WTC11 (cell line): ENCODE data around the gene CHD9NB. TPM values are rescaled to one million over a fixed set of nuclear protein-coding genes. Genes with fewer than 3 reads are reported as not detected.
"Not testable (repeated sequence)": the region's sequence is repeated elsewhere in the genome, so short reads cannot be mapped to it uniquely, and the experiment has no call there.

Experiments used
- ATAC-seq: fragments of 200-7000 bp; cut with Tn5 transposase; 2 replicates; pipeline ENCODE4 v1.10.0; 2021; ENCODE audit warnings: mild to moderate bottlenecking, moderate library complexity
- CTCF ChIA-PET: fragments of 300-600 bp; sonication (Branson Sonifier 250); formaldehyde crosslinking; loops from one replicate; lab custom pipeline; 2021; ENCODE audit warnings: antibody characterized with exemption; lab: Charles Lee
- POLR2A ChIA-PET: fragments of 350-600 bp; sonication (Branson Sonifier 250); formaldehyde crosslinking; loops from one replicate; lab custom pipeline; 2021; ENCODE audit warnings: antibody characterized with exemption; lab: Charles Lee
- DNase-seq: peaks from one replicate; pipeline ENCODE4 v3.0.0; 2021; ENCODE audit warnings: low spot score
- H3K27ac Mint-ChIP-seq: 2 replicates; pipeline ENCODE4 v1.8.0; 2021; ENCODE audit warnings: mixed read lengths
- H3K27me3 Mint-ChIP-seq: 2 replicates; pipeline ENCODE4 v1.8.0; 2021; ENCODE audit warnings: low read depth, mild to moderate bottlenecking, moderate library complexity, mixed read lengths
- H3K36me3 Mint-ChIP-seq: 2 replicates; pipeline ENCODE4 v1.8.0; 2021; ENCODE audit warnings: mixed read lengths
- H3K4me1 Mint-ChIP-seq: 2 replicates; pipeline ENCODE4 v1.8.0; 2022; ENCODE audit warnings: mixed read lengths
- H3K4me3 Mint-ChIP-seq: 2 replicates; pipeline ENCODE4 v1.8.0; 2021; ENCODE audit warnings: mild to moderate bottlenecking, moderate library complexity, mixed read lengths
- H3K9me3 Mint-ChIP-seq: 2 replicates; pipeline ENCODE4 v1.8.0; 2021; ENCODE audit warnings: mixed read lengths
- CREM ChIP-seq: sonication (generic); formaldehyde crosslinking; IDR thresholded peaks from 2 replicates; pipeline ENCODE4 v1.8.1; 2022; ENCODE audit warnings: mild to moderate bottlenecking, missing genetic modification reagents, moderate library complexity
- CTCF ChIP-seq: fragments of 200-600 bp; IDR thresholded peaks from 2 replicates; pipeline ENCODE4 v1.8.0; 2022; ENCODE audit warnings: antibody characterized with exemption
- ELF4 ChIP-seq: sonication (generic); formaldehyde crosslinking; IDR thresholded peaks from 2 replicates; pipeline ENCODE4 v1.8.1; 2022; ENCODE audit warnings: low read depth, mild to moderate bottlenecking, moderate library complexity, missing genetic modification reagents
- NR3C1 ChIP-seq: sonication (generic); formaldehyde crosslinking; conservative IDR thresholded peaks from 2 replicates; pipeline ENCODE4 v1.8.1; 2023; ENCODE audit warnings: low read depth, mild to moderate bottlenecking, missing genetic modification reagents
- PRRX2 ChIP-seq: fragments of 250-450 bp; sonication (Bioruptor Pico); IDR thresholded peaks from 2 replicates; pipeline ENCODE4 v1.8.0; 2021; ENCODE audit warnings: mild to moderate bottlenecking
- RELA ChIP-seq: sonication (generic); formaldehyde crosslinking; IDR thresholded peaks from 2 replicates; pipeline ENCODE4 v1.8.1; 2022; ENCODE audit warnings: missing genetic modification reagents, mild to moderate bottlenecking, borderline replicate concordance
- SMAD3 ChIP-seq: sonication (generic); formaldehyde crosslinking; IDR thresholded peaks from 2 replicates; pipeline ENCODE4 v1.8.0; 2022; ENCODE audit warnings: missing genetic modification reagents, mild to moderate bottlenecking, borderline replicate concordance
- ZBTB43 ChIP-seq: sonication (generic); formaldehyde crosslinking; IDR thresholded peaks from 2 replicates; pipeline ENCODE4 v1.8.1; 2023; ENCODE audit warnings: mild to moderate bottlenecking, missing genetic modification reagents
- ZMAT4 ChIP-seq: fragments of 250-450 bp; sonication (Bioruptor Pico); IDR thresholded peaks from 2 replicates; pipeline ENCODE4 v1.9.0; 2021; ENCODE audit warnings: mild to moderate bottlenecking
- ZNF138 ChIP-seq: sonication (generic); formaldehyde crosslinking; conservative IDR thresholded peaks from 2 replicates; pipeline ENCODE4 v1.8.1; 2022; ENCODE audit warnings: mild to moderate bottlenecking, moderate library complexity, missing genetic modification reagents
- ZNF263 ChIP-seq: sonication (generic); formaldehyde crosslinking; IDR thresholded peaks from 2 replicates; pipeline ENCODE4 v1.8.1; 2022; ENCODE audit warnings: low read depth, mild to moderate bottlenecking, moderate library complexity, missing genetic modification reagents
- ZNF423 ChIP-seq: fragments of 250-450 bp; sonication (Bioruptor Pico); IDR thresholded peaks from 2 replicates; pipeline ENCODE4 v2.1.2; 2022; ENCODE audit warnings: mild to moderate bottlenecking, moderate library complexity
- total RNA-seq: library from RNA; stranded (reverse); gene quantifications from 3 replicates; pipeline ENCODE4 v1.2.3, GENCODE V29; 2021
- TF ChIP-seq, protein P1 (sequence below): sonication (generic); formaldehyde crosslinking; IDR thresholded peaks from 2 replicates; pipeline ENCODE4 v1.8.0; 2023; ENCODE audit warnings: missing genetic modification reagents
- TF ChIP-seq, protein P2 (sequence below): sonication (generic); formaldehyde crosslinking; conservative IDR thresholded peaks from 2 replicates; pipeline ENCODE4 v1.8.1; 2022; ENCODE audit warnings: mild to moderate bottlenecking, missing genetic modification reagents
- TF ChIP-seq, protein P3 (sequence below): fragments of 250-450 bp; sonication (Bioruptor Pico); IDR thresholded peaks from 2 replicates; pipeline ENCODE4 v1.9.0; 2021; ENCODE audit warnings: mild to moderate bottlenecking

Gene CHD9NB
- total RNA-seq, 1 experiment from 2014 or later = 3.5 TPM

- peak; percentile 95 for TF ChIP-seq CTCF
- TF ChIP-seq NR3C1 (CRISPR knock-in tag) = 0 out of 2 replicates have a peak, but pooled peaks have one; percentile 27
- TF ChIP-seq, protein P1, sequence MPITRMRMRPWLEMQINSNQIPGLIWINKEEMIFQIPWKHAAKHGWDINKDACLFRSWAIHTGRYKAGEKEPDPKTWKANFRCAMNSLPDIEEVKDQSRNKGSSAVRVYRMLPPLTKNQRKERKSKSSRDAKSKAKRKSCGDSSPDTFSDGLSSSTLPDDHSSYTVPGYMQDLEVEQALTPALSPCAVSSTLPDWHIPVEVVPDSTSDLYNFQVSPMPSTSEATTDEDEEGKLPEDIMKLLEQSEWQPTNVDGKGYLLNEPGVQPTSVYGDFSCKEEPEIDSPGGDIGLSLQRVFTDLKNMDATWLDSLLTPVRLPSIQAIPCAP (CRISPR knock-in tag) = 0 out of 2 replicates have a peak, but pooled peaks have one; percentile 38
- TF ChIP-seq ZNF138 (CRISPR knock-in tag) = 0 out of 2 replicates have a peak, but pooled peaks have one; percentile 22
- TF ChIP-seq SMAD3 = peak; percentile 79; the same call in 1 of the 2 replicates
- no peak for TF ChIP-seq ZNF423 (CRISPR knock-in tag)
- TF ChIP-seq RELA (CRISPR knock-in tag) = peak; percentile 62
- no peak for TF ChIP-seq PRRX2
- TF ChIP-seq CREM (CRISPR knock-in tag) = 0 out of 2 replicates have a peak, but pooled peaks have one; percentile 65
- TF ChIP-seq ZNF263 = peak; percentile 63; the same call in 1 of the 2 replicates
- peak; percentile 41; the same call in 1 of the 2 replicates for TF ChIP-seq ZBTB43 (CRISPR knock-in tag)
- TF ChIP-seq, protein P2, sequence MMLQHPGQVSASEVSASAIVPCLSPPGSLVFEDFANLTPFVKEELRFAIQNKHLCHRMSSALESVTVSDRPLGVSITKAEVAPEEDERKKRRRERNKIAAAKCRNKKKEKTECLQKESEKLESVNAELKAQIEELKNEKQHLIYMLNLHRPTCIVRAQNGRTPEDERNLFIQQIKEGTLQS (CRISPR knock-in tag) = no peak
- TF ChIP-seq ELF4 (CRISPR knock-in tag) = 0 out of 2 replicates have a peak, but pooled peaks have one; percentile 39
- TF ChIP-seq, all 79 proteins: peak for 29
Observed at GRCh38 chr16:53054670-53055485, 2.2 kb upstream of the CHD9NB start, which contains the start of gene CHD9 (continued).

- Mint-ChIP-seq H3K27ac (no peak overlapping the region), H3K4me3 (peak overlapping the region; percentile 51), H3K9me3 (no peaks in the 10 kb centered on the region), H3K4me1 (peaks cover 38% of the 10 kb centered on the region), H3K27me3 (peaks cover 10% of the 10 kb centered on the region; the same call in 1 of the 2 replicates), H3K36me3 (no peaks in the 10 kb centered on the region)
- DNase-seq (no peak), ATAC-seq (peak; percentile 9)
- TF ChIP-seq ZMAT4 (CRISPR knock-in tag) = no peak
- TF ChIP-seq, protein P3, sequence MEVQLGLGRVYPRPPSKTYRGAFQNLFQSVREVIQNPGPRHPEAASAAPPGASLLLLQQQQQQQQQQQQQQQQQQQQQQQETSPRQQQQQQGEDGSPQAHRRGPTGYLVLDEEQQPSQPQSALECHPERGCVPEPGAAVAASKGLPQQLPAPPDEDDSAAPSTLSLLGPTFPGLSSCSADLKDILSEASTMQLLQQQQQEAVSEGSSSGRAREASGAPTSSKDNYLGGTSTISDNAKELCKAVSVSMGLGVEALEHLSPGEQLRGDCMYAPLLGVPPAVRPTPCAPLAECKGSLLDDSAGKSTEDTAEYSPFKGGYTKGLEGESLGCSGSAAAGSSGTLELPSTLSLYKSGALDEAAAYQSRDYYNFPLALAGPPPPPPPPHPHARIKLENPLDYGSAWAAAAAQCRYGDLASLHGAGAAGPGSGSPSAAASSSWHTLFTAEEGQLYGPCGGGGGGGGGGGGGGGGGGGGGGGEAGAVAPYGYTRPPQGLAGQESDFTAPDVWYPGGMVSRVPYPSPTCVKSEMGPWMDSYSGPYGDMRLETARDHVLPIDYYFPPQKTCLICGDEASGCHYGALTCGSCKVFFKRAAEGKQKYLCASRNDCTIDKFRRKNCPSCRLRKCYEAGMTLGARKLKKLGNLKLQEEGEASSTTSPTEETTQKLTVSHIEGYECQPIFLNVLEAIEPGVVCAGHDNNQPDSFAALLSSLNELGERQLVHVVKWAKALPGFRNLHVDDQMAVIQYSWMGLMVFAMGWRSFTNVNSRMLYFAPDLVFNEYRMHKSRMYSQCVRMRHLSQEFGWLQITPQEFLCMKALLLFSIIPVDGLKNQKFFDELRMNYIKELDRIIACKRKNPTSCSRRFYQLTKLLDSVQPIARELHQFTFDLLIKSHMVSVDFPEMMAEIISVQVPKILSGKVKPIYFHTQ (CRISPR knock-in tag) = 0 out of 2 replicates have a peak, but pooled peaks have one; percentile 29
- ChIA-PET CTCF (interaction anchor here (0.6 to 2.6 kb wide), 19 partner anchors 9 to 1921 kb away, joined by 3 to 21 read pairs (median 6); no protein-coding TSS in a partner anchor), POLR2A (interaction anchor here (1.1 to 2.0 kb wide), 4 partner anchors 11 to 229 kb away, joined by 4 to 11 read pairs (median 5); no protein-coding TSS in a partner anchor)
Observed at GRCh38 chr16:53053967-53054669, 1.4 kb upstream of the CHD9NB start.

DNA sequence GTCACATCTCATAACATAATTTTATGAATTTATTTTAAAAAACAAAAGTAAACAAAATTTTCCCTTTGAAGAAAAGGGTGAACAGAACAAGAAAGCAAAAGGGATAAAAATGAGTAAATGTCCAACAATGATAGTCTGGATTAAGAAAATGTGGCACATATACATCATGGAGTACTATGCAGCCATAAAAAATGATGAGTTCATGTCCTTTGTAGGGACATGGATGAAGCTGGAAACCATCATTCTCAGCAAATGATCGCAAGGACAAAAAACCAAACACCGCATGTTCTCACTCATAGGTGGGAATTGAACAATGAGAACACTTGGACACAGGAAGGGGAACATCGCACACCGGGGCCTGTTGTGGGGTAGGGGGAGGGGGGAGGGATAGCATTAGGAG lies 1.4 kb downstream of the CHD9NB start:
- POLR2A ChIA-PET = interaction anchor here (0.7 kb wide), 1 partner anchor 8 kb away, joined by 3 read pairs; no protein-coding TSS in a partner anchor
- H3K4me1 Mint-ChIP-seq = peaks cover 22% of the 10 kb centered on the region
- CTCF ChIA-PET = interaction anchor here (1.5 kb wide), 1 partner anchor 29 kb away, joined by 3 read pairs; no protein-coding TSS in a partner anchor

More for the DNA sequence above, 1.4 kb downstream of the CHD9NB start:
- Mint-ChIP-seq H3K9me3 (peaks cover 12% of the 10 kb centered on the region), H3K27me3 (peaks cover 24% of the 10 kb centered on the region), H3K36me3 (peaks cover 14% of the 10 kb centered on the region)
- not testable (repeated sequence) for ATAC-seq, H3K4me3 Mint-ChIP-seq, H3K27ac Mint-ChIP-seq, DNase-seq
